ENCODE results near the gene TP73.

Gene TP73

DNA sequence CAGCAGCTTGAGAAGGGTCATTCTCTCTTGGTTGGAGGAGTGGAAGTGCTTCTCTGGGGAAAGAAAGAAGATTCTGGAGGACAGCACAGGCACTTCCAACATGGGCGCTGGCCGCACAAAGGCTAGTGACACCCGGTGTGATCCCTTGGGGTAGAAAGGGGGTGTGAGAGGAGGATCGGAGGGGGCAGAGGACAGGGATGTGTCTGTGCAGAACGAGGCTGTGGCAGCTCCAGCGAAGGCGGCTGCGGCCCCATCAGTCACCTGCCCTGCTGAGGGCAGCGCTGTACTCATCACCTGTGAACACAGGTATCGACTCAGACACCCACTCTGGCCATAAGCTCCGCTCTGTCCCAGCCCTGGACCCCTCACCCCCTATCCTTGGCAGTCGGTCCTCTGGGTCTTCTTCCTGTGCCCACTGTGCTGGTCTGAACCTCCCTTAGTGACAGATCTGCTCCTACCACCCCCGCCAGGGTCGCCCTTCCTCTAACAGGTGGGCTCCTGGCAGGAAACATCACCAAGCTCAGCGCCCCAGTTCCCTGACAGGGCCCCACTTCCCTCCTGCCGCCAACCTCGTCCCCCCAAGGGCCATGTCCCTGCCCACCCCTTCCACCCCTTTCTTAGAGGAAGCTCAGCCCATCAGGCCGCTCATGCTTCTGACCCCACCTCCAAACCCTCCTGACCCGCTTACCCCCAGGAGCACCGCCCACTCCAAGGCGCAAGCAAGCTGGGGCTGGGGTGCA lies 20.1 kb downstream of the TP73 start:
- DNase-seq (ENCODE audit: low read depth, low spot score), result no peak
- H3K36me3 ChIP-seq (ENCODE audit: insufficient read depth, insufficient read length, low read length), result no peaks in the 10 kb centered on the region
- no peaks in the 10 kb centered on the region for H3K9me3 ChIP-seq (ENCODE audit: insufficient read depth, low read length)
- TF ChIP-seq ZNF274 (IDR thresholded peaks at IDR 0.05; ENCODE audit: low read depth, low read length) (no peak), YY1 (IDR thresholded peaks at IDR 0.05; ENCODE audit: insufficient read depth, insufficient read length) (no peak), SUZ12 (IDR thresholded peaks at IDR 0.05; ENCODE audit: extremely low read depth, insufficient read depth, insufficient read length) (no peak)
- H3K27me3 ChIP-seq (ENCODE audit: insufficient read depth, insufficient read length), result peaks cover 30% of the 10 kb centered on the region
- H3K9ac ChIP-seq (ENCODE audit: insufficient read length, low read depth), result no peak overlapping the region
- no peak overlapping the region for H3K4me3 ChIP-seq (ENCODE audit: insufficient read length, low read depth)
- peaks cover 22% of the 10 kb centered on the region for H3K4me1 ChIP-seq (ENCODE audit: insufficient read depth, insufficient read length)

DNA sequence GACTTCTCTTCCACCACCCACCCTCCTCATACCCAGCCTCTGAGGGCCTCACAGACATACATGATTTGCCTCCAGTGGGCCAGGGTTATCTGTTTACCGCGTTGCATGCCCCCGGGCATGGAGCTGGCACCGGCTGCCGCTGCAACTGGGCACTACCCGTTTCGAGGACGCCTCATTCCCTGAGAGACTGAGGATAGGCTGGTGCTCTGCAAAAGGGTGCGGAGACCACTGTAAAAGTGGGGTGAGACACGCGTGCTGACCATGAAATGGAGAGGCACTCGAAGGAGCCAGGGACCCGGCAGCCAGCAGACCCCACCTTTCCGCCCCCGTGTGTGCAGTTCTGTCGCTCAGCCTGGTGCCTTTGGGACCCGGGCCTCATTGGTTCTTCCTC lies 20.6 kb downstream of the TP73 start:
- H3K4me1 ChIP-seq (ENCODE audit: insufficient read depth, insufficient read length), result peaks cover 22% of the 10 kb centered on the region
- H3K27me3 ChIP-seq (ENCODE audit: insufficient read depth, insufficient read length), result peaks cover 26% of the 10 kb centered on the region
- no peaks in the 10 kb centered on the region for H3K9me3 ChIP-seq (ENCODE audit: insufficient read depth, low read length)
- DNase-seq (ENCODE audit: low read depth, low spot score), result no peak
- no peak overlapping the region for H3K4me3 ChIP-seq (ENCODE audit: insufficient read length, low read depth)
- no peak overlapping the region for H3K9ac ChIP-seq (ENCODE audit: insufficient read length, low read depth)
- TF ChIP-seq SUZ12 (IDR thresholded peaks at IDR 0.05; ENCODE audit: extremely low read depth, insufficient read depth, insufficient read length) (no peak), YY1 (IDR thresholded peaks at IDR 0.05; ENCODE audit: insufficient read depth, insufficient read length) (no peak), ZNF274 (IDR thresholded peaks at IDR 0.05; ENCODE audit: low read depth, low read length) (no peak)
- no peaks in the 10 kb centered on the region for H3K36me3 ChIP-seq (ENCODE audit: insufficient read depth, insufficient read length, low read length)

DNA sequence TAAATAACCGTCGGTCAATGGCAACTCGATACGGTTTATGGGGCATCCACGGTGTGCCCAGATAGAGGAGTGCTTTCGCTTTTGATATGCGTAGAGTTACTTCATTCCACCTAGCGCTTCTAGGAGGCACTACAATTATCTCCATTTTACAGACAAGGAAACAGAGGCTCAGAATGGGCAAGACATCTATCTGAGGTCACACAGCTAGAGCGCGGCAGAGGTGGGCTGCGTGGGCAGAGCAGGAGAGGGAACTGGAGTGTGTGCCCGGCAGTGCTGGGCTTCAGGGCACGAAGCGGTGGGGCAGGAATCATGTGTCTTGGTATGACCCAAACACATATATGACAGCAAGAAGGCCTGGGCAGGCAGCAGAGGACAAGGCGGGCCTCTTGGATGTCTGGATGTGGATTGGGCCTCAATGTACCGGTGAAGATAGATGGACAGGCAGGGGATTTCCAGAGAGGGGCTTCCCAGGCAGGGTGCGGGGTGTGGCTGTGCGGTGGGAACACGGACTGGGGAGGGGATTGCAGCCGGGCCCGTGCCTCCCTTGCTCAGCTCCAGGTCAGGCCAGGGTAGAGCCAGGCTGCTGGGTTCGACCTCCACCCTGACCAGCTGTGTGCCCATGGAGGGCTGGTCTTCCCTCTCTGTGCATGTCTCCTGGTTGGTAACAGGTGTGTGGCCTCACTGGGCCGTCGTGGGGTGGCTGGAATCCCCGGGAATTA lies 21.2 kb downstream of the TP73 start:
- no peak for TF ChIP-seq ZNF274 (IDR thresholded peaks at IDR 0.05; ENCODE audit: low read depth, low read length)
- no peak for TF ChIP-seq SUZ12 (IDR thresholded peaks at IDR 0.05; ENCODE audit: extremely low read depth, insufficient read depth, insufficient read length)
- DNase-seq (ENCODE audit: low read depth, low spot score), result no peak
- H3K9ac ChIP-seq (ENCODE audit: insufficient read length, low read depth), result no peak overlapping the region
- no peaks in the 10 kb centered on the region for H3K36me3 ChIP-seq (ENCODE audit: insufficient read depth, insufficient read length, low read length)
- H3K4me1 ChIP-seq (ENCODE audit: insufficient read depth, insufficient read length), result peaks cover 17% of the 10 kb centered on the region
- H3K4me3 ChIP-seq (ENCODE audit: insufficient read length, low read depth), result no peak overlapping the region
- peaks cover 21% of the 10 kb centered on the region for H3K27me3 ChIP-seq (ENCODE audit: insufficient read depth, insufficient read length)
- H3K9me3 ChIP-seq (ENCODE audit: insufficient read depth, low read length), result no peaks in the 10 kb centered on the region

DNA sequence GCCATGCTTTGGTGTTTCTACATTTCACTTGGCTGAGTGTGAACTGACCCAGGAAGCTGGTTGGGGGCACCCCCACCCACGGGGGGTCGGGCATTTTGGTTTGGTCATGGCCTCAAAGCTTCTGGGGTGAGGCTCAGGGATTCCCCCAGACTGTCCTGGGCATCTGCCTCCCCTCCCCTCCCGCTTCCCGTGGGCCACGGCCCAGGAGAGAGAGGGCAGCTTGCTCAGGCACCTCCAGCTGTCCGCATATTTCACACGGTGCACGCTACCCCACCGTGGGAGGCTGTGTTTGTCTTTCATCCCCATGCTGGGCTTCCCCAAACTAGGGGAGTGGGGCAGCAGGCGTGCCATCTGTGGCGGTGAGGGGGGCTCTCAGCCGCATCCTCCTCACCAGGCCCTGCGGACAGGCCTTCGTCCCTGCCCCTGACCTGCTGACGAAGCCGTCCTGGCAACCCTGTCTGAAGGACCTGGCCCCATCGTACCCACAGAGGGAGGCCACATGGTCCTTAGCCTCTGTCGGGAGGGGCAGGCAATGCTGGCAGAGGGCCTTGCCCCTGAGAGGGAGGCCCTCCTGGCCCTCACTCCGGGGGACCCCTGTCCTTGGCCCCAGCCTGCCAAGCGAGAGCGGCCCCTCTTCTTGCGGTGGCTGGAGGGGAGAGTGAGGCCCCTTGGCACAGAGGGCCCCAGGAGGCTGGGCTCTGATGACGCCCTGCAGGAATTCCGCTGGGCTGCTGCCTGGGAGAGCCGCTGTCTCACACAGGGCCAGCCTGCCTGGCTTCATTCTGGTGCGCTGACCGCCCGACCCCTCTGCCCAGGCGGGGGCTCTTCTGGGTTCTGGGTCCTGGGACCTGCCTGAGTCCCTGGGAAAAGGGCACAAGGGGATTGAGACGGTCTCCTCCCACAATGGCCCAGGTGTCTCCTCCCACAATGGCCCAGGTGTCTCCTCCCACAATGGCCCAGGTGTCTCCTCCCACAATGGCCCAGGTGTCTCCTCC lies 22.1 kb downstream of the TP73 start:
- peaks cover 21% of the 10 kb centered on the region for H3K4me1 ChIP-seq (ENCODE audit: insufficient read depth, insufficient read length)
- TF ChIP-seq YY1 (IDR thresholded peaks at IDR 0.05; ENCODE audit: insufficient read depth, insufficient read length) (no peak), SUZ12 (IDR thresholded peaks at IDR 0.05; ENCODE audit: extremely low read depth, insufficient read depth, insufficient read length) (no peak), ZNF274 (IDR thresholded peaks at IDR 0.05; ENCODE audit: low read depth, low read length) (no peak)

DNA sequence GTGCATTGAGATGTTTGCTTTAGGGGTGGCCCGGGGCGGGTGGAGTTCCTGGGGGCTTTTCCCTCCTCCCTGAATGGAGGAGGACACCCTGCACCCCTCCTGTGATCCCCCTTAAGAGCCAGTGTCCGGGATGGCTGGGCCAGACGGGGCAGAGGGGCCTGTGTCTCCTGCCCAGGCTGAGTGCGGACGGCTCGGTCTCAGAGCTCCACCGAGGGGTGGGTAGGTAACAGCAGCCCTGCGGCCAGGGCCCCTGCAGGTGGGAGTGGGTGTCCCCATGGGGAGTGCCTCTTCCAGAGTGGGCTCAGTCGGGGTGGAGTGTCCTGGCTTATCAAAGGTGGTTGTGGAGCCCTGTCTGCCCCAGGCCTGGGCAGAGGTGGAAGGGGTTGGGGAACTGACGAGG lies 23.1 kb downstream of the TP73 start:
- DNase-seq (ENCODE audit: low read depth, low spot score), result no peak
- Histone ChIP-seq H3K4me1 (ENCODE audit: insufficient read depth, insufficient read length) (peaks cover 21% of the 10 kb centered on the region), H3K9me3 (ENCODE audit: insufficient read depth, low read length) (no peaks in the 10 kb centered on the region), H3K27me3 (ENCODE audit: insufficient read depth, insufficient read length) (peaks cover 10% of the 10 kb centered on the region), H3K9ac (ENCODE audit: insufficient read length, low read depth) (no peak overlapping the region), H3K4me3 (ENCODE audit: insufficient read length, low read depth) (no peak overlapping the region), H3K36me3 (ENCODE audit: insufficient read depth, insufficient read length, low read length) (no peaks in the 10 kb centered on the region)
- no peak for TF ChIP-seq SUZ12 (IDR thresholded peaks at IDR 0.05; ENCODE audit: extremely low read depth, insufficient read depth, insufficient read length)

More for the DNA sequence above, 22.1 kb downstream of the TP73 start:
- no peak overlapping the region for H3K4me3 ChIP-seq (ENCODE audit: insufficient read length, low read depth)
- H3K9ac ChIP-seq (ENCODE audit: insufficient read length, low read depth), result peak overlapping the region; percentile 32
- no peaks in the 10 kb centered on the region for H3K36me3 ChIP-seq (ENCODE audit: insufficient read depth, insufficient read length, low read length)
- no peak for DNase-seq (ENCODE audit: low read depth, low spot score)
- H3K27me3 ChIP-seq (ENCODE audit: insufficient read depth, insufficient read length), result peaks cover 15% of the 10 kb centered on the region
- H3K9me3 ChIP-seq (ENCODE audit: insufficient read depth, low read length), result no peaks in the 10 kb centered on the region

DNA sequence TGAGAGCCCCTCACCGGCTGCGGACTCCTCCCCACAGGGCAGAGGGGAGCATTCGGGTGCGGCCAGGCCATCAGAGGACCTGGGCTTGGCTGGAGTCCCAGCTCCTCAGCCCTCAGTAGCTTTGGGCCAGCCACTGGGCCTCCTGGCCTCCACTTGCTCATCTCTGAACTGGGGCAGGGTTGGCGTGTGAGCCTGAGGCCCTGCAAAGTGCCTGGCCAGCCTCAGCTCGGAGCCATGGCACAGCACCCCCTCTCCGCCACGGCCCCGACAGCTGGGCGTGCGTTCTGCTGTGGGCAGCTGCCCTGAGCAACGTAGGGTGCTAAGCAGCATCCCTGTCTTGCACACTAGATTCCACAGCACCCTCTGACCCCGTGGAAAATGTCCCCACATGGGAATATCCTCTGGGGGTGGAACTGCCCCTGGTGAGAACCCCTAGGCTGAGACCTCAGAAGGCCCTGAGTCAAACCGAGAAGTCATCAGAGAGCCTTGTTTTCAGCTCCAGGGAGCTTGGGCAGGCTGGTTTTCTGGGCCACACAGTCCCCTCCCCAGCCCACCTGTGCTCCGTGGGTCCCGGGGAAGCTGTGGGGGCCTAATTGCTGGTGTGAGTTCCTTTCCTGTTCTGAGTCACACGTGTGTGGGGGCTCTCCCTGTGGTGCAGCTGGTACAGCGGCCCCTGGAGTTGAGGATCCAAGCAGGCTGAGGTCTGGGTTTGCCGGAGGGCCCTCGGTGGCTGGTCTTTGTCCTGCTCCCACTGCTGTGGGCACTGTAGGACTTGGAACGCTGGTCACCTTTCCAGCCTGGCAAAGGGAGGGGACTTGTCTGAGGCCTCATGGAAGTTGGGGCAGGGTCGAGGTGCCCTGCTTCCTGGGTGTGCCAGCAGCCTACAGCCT lies 24.5 kb downstream of the TP73 start:
- Histone ChIP-seq H3K9ac (ENCODE audit: insufficient read length, low read depth) (no peak overlapping the region), H3K4me3 (ENCODE audit: insufficient read length, low read depth) (no peak overlapping the region), H3K36me3 (ENCODE audit: insufficient read depth, insufficient read length, low read length) (no peaks in the 10 kb centered on the region)

More for the DNA sequence above, 24.5 kb downstream of the TP73 start:
- TF ChIP-seq SUZ12 (IDR thresholded peaks at IDR 0.05; ENCODE audit: extremely low read depth, insufficient read depth, insufficient read length), result no peak
- TF ChIP-seq YY1 (IDR thresholded peaks at IDR 0.05; ENCODE audit: insufficient read depth, insufficient read length), result no peak
- TF ChIP-seq ZNF274 (IDR thresholded peaks at IDR 0.05; ENCODE audit: low read depth, low read length), result no peak
- Histone ChIP-seq H3K9me3 (ENCODE audit: insufficient read depth, low read length) (no peaks in the 10 kb centered on the region), H3K27me3 (ENCODE audit: insufficient read depth, insufficient read length) (peaks cover 3% of the 10 kb centered on the region), H3K4me1 (ENCODE audit: insufficient read depth, insufficient read length) (peaks cover 17% of the 10 kb centered on the region)
- no peak for DNase-seq (ENCODE audit: low read depth, low spot score)
